ENCODE measurements around the gene APOL4.
"Not testable (repeated sequence)": the region's sequence is repeated elsewhere in the genome, so short reads cannot be mapped to it uniquely, and the experiment has no call there.

Gene APOL4, protein sequence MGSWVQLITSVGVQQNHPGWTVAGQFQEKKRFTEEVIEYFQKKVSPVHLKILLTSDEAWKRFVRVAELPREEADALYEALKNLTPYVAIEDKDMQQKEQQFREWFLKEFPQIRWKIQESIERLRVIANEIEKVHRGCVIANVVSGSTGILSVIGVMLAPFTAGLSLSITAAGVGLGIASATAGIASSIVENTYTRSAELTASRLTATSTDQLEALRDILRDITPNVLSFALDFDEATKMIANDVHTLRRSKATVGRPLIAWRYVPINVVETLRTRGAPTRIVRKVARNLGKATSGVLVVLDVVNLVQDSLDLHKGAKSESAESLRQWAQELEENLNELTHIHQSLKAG

DNA sequence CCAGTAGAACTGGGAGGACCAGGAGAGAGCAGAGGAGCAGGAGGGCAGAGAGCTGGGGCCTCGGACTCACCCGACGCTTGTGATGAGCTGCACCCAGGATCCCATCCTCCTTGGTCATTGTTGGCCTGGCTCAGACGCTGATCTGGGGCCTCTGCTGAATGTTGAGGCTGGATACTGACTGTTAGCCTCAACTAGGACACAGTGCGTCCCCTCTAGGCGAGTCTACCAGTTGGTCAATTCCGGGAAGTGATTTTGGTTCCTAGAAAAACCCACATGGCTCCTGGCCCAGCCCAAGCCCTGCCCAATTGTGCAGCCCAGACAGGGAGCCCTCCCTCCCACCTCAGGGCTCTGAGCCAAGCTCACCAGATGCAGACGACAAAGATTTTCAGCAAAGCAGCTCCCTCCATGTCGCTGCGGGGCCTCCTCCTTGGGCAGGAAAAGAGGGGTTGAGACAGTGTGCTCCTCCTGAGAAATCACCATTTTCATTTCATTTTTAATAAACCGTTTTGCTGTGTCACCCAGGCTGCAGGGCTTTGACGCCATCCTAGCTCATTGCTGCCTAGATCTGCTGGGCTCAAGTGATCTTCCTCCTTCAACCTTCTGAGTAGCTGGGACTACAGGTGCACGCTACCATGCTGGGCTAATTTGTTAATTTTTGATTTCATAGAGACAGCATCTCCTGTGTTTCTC is at the start of gene APOL4:
APOL4 (minus strand) TSS at position 180 of the 690 bp plus-strand sequence; CDS start at position 105, 75 bp downstream.
- DNase-seq: no peak

DNA sequence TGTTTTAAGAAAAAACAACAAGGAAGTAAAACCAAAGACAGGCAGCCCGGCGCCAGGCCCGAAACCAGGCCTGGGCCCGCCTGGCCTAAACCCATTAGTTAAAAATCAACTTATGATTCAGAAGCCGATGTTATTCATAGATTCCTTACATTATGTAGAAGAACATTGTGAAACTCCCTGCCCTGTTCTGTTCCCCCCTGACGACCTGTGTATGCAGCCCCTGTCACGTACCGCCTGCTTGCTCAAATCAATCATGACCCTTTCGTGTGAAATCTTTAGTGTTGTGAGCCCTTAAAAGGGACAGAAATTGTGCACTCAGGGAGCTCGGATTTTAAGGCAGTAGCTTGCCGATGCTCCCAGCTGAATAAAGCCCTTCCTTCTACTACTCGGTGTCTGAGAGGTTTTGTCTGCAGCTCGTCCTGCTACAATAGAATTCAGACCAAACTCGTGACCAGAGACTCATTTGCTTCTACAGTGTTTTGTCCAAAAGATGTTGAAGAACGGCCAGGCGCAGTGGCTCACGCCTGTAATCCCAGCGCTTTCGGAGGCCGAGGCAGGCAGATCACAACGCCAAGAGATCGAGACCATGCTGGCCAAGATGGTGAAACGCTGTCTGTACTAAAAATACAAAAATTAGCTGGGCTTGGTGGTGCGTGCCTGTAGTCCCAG is 48.8 kb upstream of the APOL4 start:
- DNase-seq: not testable (repeated sequence)

DNA sequence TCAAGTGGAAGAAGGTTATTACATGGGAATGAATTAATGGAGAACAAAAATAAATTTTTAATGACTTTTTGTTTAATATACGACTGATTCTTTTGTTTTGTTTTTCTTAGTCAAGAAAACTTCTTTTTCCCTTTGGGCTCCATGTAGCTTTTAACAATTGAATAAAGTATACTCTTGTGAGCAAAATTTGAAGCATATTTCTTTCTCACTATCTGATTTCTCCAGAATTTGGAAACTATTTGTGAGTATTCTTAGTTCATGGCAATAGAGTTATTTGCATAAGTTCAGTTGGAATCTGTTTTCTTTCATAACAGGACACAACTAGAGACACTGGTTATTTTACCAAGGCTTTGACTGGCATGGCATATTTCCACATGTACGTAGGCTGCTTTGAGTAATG is 47.6 kb upstream of the APOL4 start:
- DNase-seq: no peak

DNA sequence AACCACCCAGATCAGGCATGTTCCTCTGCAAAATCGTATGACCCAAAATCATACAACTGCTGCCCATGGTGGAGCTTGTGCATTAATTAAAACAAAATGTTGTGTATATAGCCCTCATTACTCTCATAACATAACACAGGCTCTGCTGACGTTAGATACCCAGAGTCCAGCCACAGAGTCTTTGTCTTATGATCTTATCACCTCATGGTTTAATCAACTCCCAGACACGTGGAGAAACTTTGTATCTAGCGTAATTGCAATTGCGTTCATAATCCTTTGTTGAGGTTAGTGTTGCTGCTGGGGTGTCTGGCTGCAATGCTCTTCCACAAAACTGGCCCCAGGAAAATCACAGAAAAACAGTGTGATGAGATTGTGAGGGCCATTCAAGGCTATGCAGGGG is 46.3 kb upstream of the APOL4 start:
- DNase-seq: no peak

DNA sequence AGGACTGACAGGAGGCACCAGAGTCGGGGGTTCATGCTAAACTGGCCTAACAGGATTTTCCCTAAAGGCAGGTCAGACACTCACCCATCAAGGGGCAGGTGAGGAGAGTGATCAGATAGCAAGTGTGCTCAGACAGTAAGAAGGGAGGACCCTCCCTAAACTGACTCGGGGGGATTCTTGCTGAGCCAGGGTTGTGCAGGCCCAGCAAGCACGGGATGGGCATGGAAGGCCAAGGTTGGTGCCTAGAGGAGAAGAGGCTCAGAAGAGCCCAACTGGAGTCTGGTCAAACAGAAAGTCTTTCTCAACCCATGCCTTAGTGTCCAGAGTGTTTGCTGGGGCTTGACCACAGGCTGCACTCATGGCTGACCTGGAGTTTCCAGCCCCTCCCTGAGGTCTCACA is 45.1 kb upstream of the APOL4 start:
- no peak for DNase-seq

DNA sequence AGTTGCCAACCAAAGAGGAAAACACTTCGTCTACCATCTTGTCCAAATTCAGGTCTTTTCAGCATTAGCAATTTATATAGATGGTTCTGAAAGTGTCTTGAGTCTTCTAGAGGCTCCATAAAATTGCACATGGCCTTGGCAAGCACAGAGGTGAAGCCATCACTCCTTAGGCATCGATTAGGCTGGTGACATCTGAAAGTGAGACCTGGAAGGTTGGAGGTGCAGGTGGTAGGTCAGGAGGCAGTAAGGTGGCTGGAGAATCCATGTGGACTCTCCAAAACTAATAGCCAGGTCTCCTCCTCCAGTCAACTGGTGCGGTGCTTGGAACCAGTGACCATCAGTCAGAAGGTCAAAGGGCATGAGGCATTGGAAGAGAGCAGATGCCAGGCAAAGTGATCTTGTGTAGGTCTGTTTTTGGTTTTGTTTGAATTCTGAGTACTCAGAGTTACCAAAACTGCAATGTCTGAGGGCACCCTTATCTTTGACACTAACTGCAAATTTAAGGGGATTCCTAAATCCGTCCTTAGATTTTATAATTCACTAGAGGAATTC is 44.3 kb upstream of the APOL4 start:
- no peak for DNase-seq

DNA sequence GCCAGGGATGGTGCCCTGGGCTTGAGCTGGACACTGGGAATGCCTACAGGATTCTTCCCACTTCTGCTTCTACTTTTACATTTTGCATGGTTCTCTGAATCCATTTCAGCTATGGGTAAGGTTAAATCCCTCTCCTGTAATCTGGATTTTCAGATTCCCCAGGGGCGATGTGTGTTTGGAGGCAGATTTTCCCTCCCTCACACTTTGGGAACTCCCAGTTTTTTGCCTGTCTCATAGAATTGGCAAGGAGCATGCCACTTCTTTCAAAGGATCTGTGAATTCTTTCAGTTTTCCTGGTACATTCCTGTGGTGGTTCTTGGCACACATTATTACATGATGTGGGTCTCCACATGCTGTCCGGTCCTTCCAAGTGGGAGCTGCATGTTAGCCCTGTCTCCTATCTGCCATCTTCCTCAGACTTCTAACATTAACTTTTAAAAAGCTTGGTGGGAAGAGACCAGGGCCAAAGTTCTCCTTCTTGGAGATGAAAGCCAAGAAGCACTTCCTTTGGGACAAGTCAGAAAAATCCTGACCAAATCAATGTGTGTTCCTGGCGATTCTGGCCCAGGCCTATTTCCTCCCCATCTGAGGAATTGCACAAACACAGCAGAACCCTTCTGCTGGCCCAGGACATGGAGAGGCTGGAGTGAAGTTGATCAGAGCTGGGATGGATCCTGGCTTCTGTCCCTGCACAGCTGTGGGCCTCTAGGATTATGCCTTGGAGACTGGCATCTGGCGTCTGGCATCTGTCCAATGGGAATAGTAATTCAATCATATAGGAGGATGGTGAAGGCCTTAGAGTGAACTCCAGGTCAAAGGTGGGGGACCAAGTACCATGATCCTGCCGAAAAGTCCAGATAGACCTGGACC is 43.1 kb upstream of the APOL4 start:
- DNase-seq: no peak

DNA sequence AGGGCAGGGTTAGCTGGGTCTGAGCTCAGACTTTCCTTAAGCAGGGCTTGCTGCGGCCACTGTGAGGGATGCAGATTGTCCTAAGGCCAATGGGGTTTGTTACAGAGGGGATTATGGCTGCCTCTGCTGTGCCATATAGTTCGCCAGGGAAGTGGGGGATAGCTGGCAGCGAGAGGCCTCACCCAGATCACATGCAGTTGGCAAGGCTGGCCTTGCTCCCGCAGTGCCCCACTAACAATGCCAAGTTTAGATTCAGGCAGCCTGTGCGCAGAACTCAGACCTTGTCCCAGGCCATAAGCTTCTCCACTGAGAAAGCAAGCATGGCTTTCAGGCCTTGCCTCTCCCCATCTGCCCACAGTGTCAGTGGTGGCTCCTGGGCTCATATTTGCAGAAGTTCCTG is 42.4 kb upstream of the APOL4 start:
- no peak for DNase-seq

DNA sequence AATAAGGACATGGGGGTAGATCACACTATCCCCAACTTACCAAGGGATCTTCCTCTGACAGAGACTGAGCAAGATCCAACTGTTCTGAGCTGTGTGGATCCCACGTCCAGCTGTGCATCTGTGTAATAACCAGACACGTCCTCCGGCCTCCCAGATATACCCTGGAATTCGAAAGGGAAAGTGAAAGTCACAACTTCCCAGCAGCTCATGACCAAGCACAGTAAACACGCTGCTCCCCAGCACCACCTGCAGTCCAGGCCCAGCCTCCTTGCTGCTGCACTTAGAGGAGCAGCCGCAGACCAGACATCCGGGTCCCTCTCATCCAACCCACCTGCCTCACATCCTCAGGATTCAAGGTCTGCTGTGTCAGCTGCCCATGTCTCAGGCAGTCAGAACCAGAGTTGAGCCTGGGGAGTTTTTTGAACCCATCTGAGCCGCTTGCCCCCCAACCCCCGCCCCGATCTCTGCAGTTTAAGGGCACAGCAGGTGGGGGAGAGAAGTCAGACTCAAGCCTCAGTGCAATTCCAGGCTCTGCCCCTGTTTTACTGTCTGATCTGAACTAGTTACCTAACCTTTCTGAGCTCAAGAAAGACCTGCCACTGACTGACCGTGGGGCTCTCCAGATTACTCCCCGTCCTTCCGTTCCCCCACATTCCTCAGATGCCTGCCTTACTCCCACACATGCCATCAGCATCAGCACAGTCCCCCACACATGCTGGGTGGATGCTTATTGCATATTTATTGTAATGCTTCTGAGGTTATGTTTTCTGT is 38.0 kb upstream of the APOL4 start, which contains the start of gene APOL2:
APOL2 (minus strand) TSS at position 127 of the 771 bp plus-strand sequence. CDS start 6,365 bp downstream, outside the sequence.
- DNase-seq: peak; percentile 78

DNA sequence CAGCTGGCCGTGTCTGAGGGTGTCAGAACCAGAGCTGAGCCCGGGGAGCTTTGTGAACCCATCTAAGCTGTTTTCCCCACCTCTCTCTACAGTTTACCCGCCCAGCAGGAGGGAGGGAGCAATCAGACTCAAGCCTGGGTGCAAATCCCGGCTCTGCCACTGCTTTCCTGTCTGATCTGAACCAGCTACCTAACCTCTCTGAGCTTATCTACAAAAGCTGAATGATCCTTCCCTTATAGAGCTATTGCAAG is 37.5 kb upstream of the APOL4 start:
- DNase-seq: no peak

DNA sequence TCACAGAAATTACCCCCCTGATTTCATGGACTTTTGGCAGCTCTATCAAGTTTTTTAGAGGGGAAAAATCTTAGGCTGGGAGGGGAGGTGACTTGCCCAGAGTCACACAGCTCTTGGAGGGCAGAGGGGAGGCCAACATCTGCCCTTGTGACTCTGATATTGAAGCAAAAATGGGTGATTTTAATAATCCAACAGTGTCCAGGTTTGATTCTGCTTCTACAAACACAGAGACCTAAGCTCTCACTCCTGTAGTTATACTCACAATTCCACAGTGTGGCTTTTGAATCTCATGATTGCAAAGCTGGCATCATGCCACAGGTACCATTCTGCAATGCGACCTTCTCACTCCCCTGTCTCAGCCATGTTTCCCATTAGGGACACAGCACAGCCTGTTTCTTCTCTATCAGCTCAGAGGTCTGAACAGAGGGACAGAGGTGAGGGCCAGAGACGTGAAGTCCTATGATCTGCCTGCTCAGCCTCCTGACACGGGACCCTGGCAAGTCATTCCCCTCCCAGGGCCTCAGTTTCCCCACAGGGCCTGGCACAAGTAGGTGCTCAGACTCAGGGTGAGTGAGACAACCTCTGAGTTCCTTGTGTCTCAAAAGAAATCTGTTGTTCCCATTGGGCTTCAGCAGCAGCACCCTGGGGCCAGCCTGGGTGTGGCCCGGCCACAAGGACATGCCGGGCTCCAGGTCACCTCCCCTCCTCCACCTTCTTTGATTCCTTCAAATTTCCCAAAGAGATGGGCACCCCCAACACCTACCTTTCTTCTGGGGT is 37.0 kb upstream of the APOL4 start:
- no peak for DNase-seq

DNA sequence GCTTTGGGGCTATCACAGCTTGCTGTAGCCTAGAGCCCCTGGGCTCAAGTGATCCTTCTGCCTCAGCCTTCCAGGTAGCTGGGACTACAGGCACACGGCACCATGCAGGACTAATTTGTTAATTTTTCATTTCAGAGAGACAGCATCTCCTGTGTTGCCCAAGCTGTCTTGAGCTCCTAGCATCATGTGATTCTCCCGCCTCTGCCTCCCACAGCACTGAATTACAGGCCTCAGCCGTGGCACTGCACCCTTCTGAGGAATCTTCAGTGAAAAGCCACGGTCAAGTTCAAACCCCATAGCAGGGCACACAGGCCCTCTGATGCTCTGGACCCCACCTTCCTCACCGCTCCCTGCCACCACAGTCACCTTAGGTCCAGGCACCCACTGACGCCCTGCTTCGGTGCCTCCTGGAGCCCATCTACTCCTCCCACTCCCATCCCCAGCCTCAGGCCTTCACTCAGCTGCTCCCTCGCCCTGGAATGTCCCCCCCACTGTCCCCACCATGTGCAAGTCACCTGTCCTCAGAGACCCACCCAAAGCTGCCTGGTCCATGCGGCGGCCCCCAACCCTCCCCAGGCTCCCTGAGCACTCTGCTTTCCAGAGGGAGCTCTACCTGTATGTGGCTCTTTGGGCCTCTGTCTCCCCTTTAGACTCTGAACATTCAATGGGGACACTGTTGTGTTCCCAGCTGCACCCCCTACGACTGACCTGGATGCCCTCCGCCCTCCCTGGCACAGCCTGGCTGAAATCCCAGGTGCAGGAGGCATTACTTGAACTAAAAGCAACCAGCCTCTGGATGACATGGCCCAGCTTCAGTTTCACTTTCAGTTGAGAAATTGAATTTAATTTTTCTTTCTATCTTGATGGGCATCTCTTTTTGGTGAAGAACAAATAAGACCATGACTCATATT is 36.1 kb upstream of the APOL4 start:
- DNase-seq: no peak

DNA sequence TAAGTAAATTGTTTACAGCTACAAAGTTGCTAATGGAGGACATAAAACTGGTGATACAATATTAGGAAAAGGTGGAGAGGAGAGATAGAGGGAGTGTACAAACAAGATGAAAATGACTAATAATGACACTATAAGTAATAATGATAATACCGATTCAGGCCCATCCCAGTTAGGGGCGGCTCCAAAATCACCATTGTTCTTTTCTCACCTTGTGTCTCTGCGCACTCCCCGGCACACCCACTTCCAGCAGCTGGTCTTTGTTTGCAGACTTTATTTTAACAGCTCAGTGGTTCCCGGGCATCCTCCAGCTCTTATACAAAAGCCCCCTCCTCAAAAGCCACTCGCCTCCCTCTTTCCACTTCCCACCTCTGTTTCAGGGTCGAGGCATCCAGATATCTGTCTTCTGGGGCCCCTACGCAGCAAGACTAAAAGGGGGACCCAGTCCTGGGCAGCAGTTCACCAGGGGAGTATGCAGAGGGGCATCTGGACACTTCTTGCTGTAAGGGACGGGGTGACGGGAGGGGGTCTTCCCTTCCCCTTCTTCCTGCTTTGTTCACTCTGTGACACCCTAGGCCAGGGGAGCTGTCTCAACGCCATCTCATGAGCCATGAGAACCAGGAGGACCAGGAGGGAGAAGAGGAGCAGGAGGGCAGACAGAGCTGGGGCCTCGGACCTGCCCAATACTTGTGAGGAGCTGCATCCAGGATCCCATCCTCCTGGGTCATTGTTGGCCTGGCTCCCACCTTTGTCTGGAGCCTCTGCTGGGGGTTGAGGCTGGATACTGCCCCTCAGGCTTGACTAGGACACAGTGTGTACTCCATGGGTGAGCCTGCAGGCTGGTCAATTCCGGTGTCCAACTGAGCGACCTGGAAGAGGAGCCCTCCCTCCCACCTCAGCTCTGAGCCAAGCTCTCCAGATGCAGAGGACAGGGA is 35.0 kb upstream of the APOL4 start:
- no peak for DNase-seq

DNA sequence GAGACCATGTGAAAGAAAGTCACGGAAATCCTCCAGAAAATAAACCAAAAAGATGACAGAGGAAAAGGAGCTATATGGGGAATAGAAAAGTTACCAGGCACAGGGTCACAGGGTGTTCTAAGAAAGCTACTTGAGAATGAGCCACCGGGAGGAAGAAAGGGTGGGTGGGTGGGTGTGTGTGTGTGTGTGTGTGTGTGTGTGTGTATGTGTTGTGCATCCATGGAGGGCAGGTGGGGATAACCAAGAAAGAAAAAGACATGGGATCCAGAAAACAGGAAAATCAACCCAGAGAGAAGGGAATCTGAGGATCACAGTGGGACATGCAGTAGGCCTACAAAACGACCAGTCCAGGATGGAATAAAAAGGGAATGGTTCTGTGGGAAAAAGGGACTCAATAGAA is 34.0 kb upstream of the APOL4 start:
- no peak for DNase-seq

DNA sequence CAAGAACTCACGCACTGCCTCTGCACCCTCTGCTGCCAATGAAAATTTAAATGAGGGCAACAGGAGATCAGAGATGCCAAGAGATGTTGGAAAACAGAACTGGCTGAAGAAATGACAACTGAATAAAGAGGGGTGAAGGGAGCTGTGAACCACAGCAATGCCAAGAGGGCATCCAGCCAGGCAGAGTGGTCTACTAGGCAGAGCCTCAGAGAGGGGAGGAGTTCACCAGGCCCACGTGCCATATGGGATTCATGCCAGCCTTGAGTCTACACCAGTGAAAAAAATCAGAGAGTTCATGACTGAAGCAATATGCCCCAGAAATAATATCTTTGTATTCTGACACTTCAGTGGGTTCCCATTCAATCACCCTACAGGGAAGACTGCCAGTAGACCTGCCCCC is 33.3 kb upstream of the APOL4 start:
- no peak for DNase-seq

DNA sequence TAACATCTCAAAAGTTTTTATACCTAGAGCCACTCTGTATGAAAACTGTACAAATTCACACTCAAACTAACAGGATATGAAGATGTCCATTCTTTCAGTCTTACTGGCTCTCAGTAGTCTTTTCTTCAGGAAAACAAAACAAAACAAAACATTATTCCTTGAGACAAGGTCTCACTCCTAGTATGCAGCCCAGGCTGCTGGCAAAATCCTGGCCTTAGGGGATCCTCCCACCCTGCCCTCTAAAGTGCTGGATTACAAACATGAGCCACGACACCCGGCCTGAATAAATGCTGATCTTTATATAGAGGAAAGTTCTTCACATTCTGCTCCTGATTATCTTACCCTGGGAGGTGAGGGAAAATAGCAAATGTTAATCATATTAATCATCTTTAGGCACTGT is 32.6 kb upstream of the APOL4 start:
- no peak for DNase-seq

DNA sequence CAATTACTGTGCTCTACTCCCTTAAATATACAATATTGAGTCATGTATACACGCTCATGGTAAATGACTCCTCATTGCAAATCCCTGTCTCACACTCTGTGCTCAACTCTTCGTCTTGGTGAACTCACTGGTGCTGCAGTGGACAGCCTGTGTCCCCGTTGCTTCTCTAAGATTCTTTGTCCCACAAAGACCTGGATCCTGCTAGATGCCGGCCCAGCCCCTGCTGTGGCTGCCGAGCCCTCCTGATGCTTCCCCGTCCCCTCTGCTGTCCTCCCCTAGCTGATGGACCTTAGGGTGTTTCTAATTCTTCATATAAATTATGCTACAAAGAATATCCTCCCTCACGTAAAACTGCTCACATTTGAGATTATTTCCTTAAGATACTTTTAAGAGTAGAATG is 32.2 kb upstream of the APOL4 start:
- no peak for DNase-seq

DNA sequence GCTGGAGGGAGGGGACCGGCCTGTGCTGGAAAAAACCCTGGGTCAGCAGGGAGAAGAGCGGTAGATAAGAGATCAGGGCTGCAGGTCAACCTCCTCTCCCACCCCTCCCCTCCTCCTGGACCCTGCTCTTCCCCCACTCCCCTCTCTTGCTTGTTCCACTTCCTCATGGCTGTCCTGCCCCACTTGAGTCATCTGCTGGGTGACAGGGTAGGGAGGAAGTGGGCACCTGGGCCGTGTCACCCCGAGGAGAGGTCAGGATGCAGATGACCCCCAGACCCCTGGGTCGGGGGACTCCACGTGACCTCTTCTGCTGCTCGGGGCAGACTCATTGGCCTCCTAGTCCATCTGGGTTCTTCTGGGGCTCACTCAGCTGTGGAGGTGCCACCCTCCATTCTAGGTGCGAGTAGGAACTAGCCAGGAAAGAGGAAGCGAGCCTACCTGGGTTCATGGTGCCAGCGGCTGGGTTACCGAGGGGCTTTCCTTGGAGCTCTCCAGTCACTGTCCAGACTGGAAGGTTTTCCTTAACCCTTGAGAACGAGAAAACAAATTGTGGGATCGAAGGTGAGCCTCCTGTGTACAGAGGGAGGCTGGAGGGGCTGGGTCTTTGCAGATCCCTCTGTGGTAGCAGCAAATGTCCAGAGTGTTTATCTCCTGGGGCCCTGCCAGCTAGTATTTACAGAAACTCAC is 31.2 kb upstream of the APOL4 start:
- no peak for DNase-seq
